ENCODE results near the gene MRPS35. TPM values are rescaled to one million over a fixed set of nuclear protein-coding genes. Genes with fewer than 3 reads are reported as not detected.

The MRPS35 gene
- total RNA-seq, 1 donor from 2014 or later: 31.5 TPM

- intact Hi-C loops (cut with DNase I): no loop called here
- ATAC-seq (no peak), DNase-seq (no peak)
- H3K36me3 ChIP-seq: no peaks in the 10 kb centered on the region
- peaks cover 10% of the 10 kb centered on the region for H3K4me1 ChIP-seq
- no peak overlapping the region for H3K27ac ChIP-seq
- H3K9me3 ChIP-seq: no peaks in the 10 kb centered on the region
- no peak overlapping the region for H3K4me3 ChIP-seq
- no peak for TF ChIP-seq CTCF (IDR thresholded peaks at IDR 0.05)
- H3K27me3 ChIP-seq (ENCODE audit: low read depth): no peaks in the 10 kb centered on the region
Measured at GRCh38 chr12:27707216-27707615, 3.4 kb upstream of the MRPS35 start.

GRCh38 chr12:27709212-27709931 is 1.3 kb upstream of the MRPS35 start:
- TF ChIP-seq CTCF (IDR thresholded peaks at IDR 0.05): no peak
- no peaks in the 10 kb centered on the region for H3K9me3 ChIP-seq
- intact Hi-C loops (cut with DNase I): no loop called here
- H3K27me3 ChIP-seq (ENCODE audit: low read depth): no peaks in the 10 kb centered on the region
- H3K4me1 ChIP-seq: peaks cover 23% of the 10 kb centered on the region
- H3K36me3 ChIP-seq: no peaks in the 10 kb centered on the region
- peak overlapping the region; percentile 80 for H3K4me3 ChIP-seq
- ATAC-seq (no peak), DNase-seq (no peak)
- peak overlapping the region; percentile 87 for H3K27ac ChIP-seq

GRCh38 chr12:27709932-27710591 is 570 bp upstream of the MRPS35 start:
- Histone ChIP-seq H3K9me3 (no peaks in the 10 kb centered on the region), H3K27ac (peak overlapping the region; percentile 87), H3K36me3 (peaks cover 4% of the 10 kb centered on the region), H3K27me3 (ENCODE audit: low read depth) (no peaks in the 10 kb centered on the region), H3K4me3 (peak overlapping the region; percentile 80), H3K4me1 (peaks cover 23% of the 10 kb centered on the region)
- no peak for TF ChIP-seq CTCF (IDR thresholded peaks at IDR 0.05)
- DNase-seq (no peak), ATAC-seq (peak; percentile 61 to 80)
- intact Hi-C loops (cut with DNase I): no loop called here

- Histone ChIP-seq H3K36me3 (peaks cover 15% of the 10 kb centered on the region), H3K4me3 (peak overlapping the region; percentile 80), H3K27me3 (ENCODE audit: low read depth) (no peaks in the 10 kb centered on the region), H3K9me3 (no peaks in the 10 kb centered on the region), H3K4me1 (peaks cover 23% of the 10 kb centered on the region), H3K27ac (peak overlapping the region; percentile 87)
- intact Hi-C loops (cut with DNase I): no loop called here
- ATAC-seq (no peak), DNase-seq (no peak)
- TF ChIP-seq CTCF (IDR thresholded peaks at IDR 0.05): no peak
Measured at GRCh38 chr12:27711317-27711682, 668 bp downstream of the MRPS35 start.

GRCh38 chr12:27711967-27712366 is 1.3 kb downstream of the MRPS35 start:
- peak in 1 of 2 donors; percentile 34 for ATAC-seq

More at GRCh38 chr12:27711967-27712366, 1.3 kb downstream of the MRPS35 start:
- DNase-seq: no peak
- Histone ChIP-seq H3K27me3 (ENCODE audit: low read depth) (no peaks in the 10 kb centered on the region), H3K9me3 (no peaks in the 10 kb centered on the region), H3K36me3 (peaks cover 21% of the 10 kb centered on the region), H3K4me1 (peaks cover 23% of the 10 kb centered on the region), H3K27ac (no peak overlapping the region), H3K4me3 (peak overlapping the region; percentile 80)
- no peak for TF ChIP-seq CTCF (IDR thresholded peaks at IDR 0.05)
- intact Hi-C loops (cut with DNase I): no loop called here
